RWPE2 (cell line): ENCODE results near the gene DDI2.

ENCODE experiments used
- ATAC-seq: fragments of 200-7000 bp; cut with Tn5 transposase; 3 replicates; pipeline ENCODE4 v1.9.1; 2021; ENCODE audit warnings: low read depth
- DNase-seq: peaks from one replicate; pipeline ENCODE4 v3.0.0-alpha.2; 2020; ENCODE audit warnings: low spot score
- H3K27ac ChIP-seq: fragments of 450-650 bp; 2 replicates; pipeline ENCODE4 v1.5.1; 2017; ENCODE audit warnings: mild to moderate bottlenecking; ENCODE audit not compliant: poor library complexity, severe bottlenecking
- H3K27me3 ChIP-seq: fragments of 250-450 bp; sonication (Bioruptor Pico); 2 replicates; pipeline ENCODE4 v1.5.1; 2021; ENCODE audit warnings: mild to moderate bottlenecking, moderate library complexity; ENCODE audit not compliant: insufficient read depth, poor library complexity, severe bottlenecking
- H3K36me3 ChIP-seq: fragments of 250-450 bp; sonication (Bioruptor Pico); 2 replicates; pipeline ENCODE4 v1.5.1; 2020; ENCODE audit warnings: low read depth, mild to moderate bottlenecking, moderate library complexity
- H3K4me1 ChIP-seq: fragments of 250-450 bp; sonication (Bioruptor Pico); 2 replicates; pipeline ENCODE4 v1.5.1; 2021; ENCODE audit warnings: mild to moderate bottlenecking, moderate library complexity; ENCODE audit not compliant: insufficient read depth, poor library complexity, severe bottlenecking
- H3K4me3 ChIP-seq: fragments of 250-450 bp; sonication (Bioruptor Pico); 2 replicates; pipeline ENCODE4 v1.5.1; 2021; ENCODE audit warnings: mild to moderate bottlenecking, moderate library complexity; ENCODE audit not compliant: severe bottlenecking
- H3K9me3 ChIP-seq: fragments of 250-450 bp; sonication (Bioruptor Pico); 2 replicates; pipeline ENCODE4 v1.5.1; 2021; ENCODE audit warnings: mild to moderate bottlenecking, moderate library complexity; ENCODE audit not compliant: severe bottlenecking
- CTCF ChIP-seq: fragments of 450-650 bp; IDR thresholded peaks from one replicate; pipeline ENCODE4 v1.5.1; 2017; ENCODE audit warnings: mild to moderate bottlenecking, moderate library complexity; ENCODE audit not compliant: poor library complexity, severe bottlenecking

DDI2 gene

GRCh38 chr1:15621975-15622374, 4.7 kb downstream of the DDI2 start:
- no peak overlapping the region for H3K27ac ChIP-seq
- H3K9me3 ChIP-seq: no peaks in the 10 kb centered on the region
- no peak overlapping the region for H3K4me3 ChIP-seq
- H3K27me3 ChIP-seq: no peaks in the 10 kb centered on the region
- no peak for DNase-seq
- H3K4me1 ChIP-seq: peaks cover 22% of the 10 kb centered on the region
- peaks cover 33% of the 10 kb centered on the region for H3K36me3 ChIP-seq
- no peak for TF ChIP-seq CTCF
- ATAC-seq: no peak

- no peak overlapping the region for H3K27ac ChIP-seq
- no peak for TF ChIP-seq CTCF
- no peaks in the 10 kb centered on the region for H3K9me3 ChIP-seq
- H3K27me3 ChIP-seq: no peaks in the 10 kb centered on the region
- H3K4me3 ChIP-seq: no peak overlapping the region
- ATAC-seq: no peak
- H3K36me3 ChIP-seq: peaks cover 41% of the 10 kb centered on the region
- peaks cover 22% of the 10 kb centered on the region for H3K4me1 ChIP-seq
- DNase-seq: no peak
These were observed 5.6 kb downstream of the DDI2 start for GRCh38 chr1:15622712-15623373.

- no peak for ATAC-seq
- H3K4me3 ChIP-seq: no peak overlapping the region
- no peak for TF ChIP-seq CTCF
- peaks cover 22% of the 10 kb centered on the region for H3K4me1 ChIP-seq
- no peak for DNase-seq
- peaks cover 47% of the 10 kb centered on the region for H3K36me3 ChIP-seq
- no peaks in the 10 kb centered on the region for H3K9me3 ChIP-seq
- no peak overlapping the region for H3K27ac ChIP-seq
- H3K27me3 ChIP-seq: no peaks in the 10 kb centered on the region
These were observed 6.2 kb downstream of the DDI2 start for GRCh38 chr1:15623435-15623834.

GRCh38 chr1:15624133-15624714, 7.0 kb downstream of the DDI2 start:
- H3K27me3 ChIP-seq: no peaks in the 10 kb centered on the region
- H3K36me3 ChIP-seq: peaks cover 54% of the 10 kb centered on the region
- no peak overlapping the region for H3K27ac ChIP-seq
- no peaks in the 10 kb centered on the region for H3K9me3 ChIP-seq
- H3K4me1 ChIP-seq: peaks cover 19% of the 10 kb centered on the region
- ATAC-seq (no peak), DNase-seq (no peak)
- H3K4me3 ChIP-seq: no peak overlapping the region
- TF ChIP-seq CTCF: no peak
